ENCODE results near the gene PAGR1. TPM values are rescaled to one million over a fixed set of nuclear protein-coding genes. Genes with fewer than 3 reads are reported as not detected.

PAGR1 gene
- total and polyA plus RNA-seq, 9 of the 15 experiments (the other 6 are each of a cell fraction or from before 2014, with no cell fraction given), result 1.4 to 58.2 (median 16.8) TPM

GRCh38 chr16:29784901-29785500 lies 31.0 kb upstream of the PAGR1 start (continued):
- TF ChIP-seq ZNF740 (CRISPR knock-in tag; IDR thresholded peaks at IDR 0.05), result no peak
- TF ChIP-seq ZNF740 (tag; IDR thresholded peaks at IDR 0.05), result no peak
- TF ChIP-seq RBFOX2 (IDR thresholded peaks at IDR 0.05; ENCODE audit: low read depth, low read length), result peak; percentile 52
- no peak for TF ChIP-seq ATF1 (CRISPR knock-in tag; IDR thresholded peaks at IDR 0.05)
- peak; percentile 56; the same call in 1 of the 2 replicates for TF ChIP-seq ATF1 (tag; IDR thresholded peaks at IDR 0.05)
- TF ChIP-seq CTCF (IDR thresholded peaks at IDR 0.05 in 2 of 3, conservative IDR thresholded peaks at IDR 0.05 in 1 of 3; ENCODE audit: insufficient read depth in 2 of 3, low read depth in 1 of 3, low read length in 3 of 3), result peak; percentile 80 to 91 (median 88)
- TF ChIP-seq EHMT2 (IDR thresholded peaks at IDR 0.05), result peak; percentile 75; the same call in 1 of the 2 replicates
- no peak for TF ChIP-seq EP300 (IDR thresholded peaks at IDR 0.05; ENCODE audit: low read length)
- peak; percentile 31; the same call in 1 of the 2 replicates for TF ChIP-seq DPF2 (IDR thresholded peaks at IDR 0.05)
- peak; percentile 76 for TF ChIP-seq REST (IDR thresholded peaks at IDR 0.05; ENCODE audit: borderline replicate concordance)
- TF ChIP-seq REST (CRISPR knock-in tag; IDR thresholded peaks at IDR 0.05; ENCODE audit: low read depth), result no peak
- TF ChIP-seq ZNF586 (CRISPR knock-in tag; conservative IDR thresholded peaks at IDR 0.05), result no peak
- TF ChIP-seq USF1 (CRISPR knock-in tag; IDR thresholded peaks at IDR 0.05), result no peak
- TF ChIP-seq CREM (IDR thresholded peaks at IDR 0.05; ENCODE audit: low read depth), result peak; percentile 84
- TF ChIP-seq SETDB1 (IDR thresholded peaks at IDR 0.05; ENCODE audit: low read length), result no peak
- TF ChIP-seq CXXC5 (CRISPR knock-in tag; IDR thresholded peaks at IDR 0.05), result peak; percentile 78

Data from K562 (cell line).